Measurements from ENCODE around the gene LRRC45.

Gene LRRC45

DNA sequence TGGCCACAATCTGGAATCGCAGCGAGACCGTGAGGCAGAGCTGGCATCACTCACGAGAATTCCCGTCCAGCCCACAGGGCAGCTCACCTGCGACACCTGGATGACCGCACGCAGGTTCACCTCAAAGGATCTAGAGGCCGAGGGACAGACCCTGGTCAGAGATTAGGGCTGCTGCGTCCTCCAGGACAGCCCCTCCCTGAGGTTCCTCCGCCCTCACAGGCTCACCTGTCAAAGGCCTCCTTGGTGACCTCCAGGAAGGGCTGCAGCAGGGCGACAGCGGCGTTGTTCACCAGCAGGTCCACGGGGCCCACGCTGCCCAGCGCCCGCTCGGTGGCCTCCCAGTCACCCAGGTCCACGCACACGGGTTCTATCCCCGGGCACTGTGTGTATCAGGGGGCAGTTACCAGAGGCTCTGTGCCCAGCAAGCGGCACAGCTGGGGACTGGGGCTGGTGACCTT is 13.6 kb downstream of the LRRC45 start:
- no peak for DNase-seq

DNA sequence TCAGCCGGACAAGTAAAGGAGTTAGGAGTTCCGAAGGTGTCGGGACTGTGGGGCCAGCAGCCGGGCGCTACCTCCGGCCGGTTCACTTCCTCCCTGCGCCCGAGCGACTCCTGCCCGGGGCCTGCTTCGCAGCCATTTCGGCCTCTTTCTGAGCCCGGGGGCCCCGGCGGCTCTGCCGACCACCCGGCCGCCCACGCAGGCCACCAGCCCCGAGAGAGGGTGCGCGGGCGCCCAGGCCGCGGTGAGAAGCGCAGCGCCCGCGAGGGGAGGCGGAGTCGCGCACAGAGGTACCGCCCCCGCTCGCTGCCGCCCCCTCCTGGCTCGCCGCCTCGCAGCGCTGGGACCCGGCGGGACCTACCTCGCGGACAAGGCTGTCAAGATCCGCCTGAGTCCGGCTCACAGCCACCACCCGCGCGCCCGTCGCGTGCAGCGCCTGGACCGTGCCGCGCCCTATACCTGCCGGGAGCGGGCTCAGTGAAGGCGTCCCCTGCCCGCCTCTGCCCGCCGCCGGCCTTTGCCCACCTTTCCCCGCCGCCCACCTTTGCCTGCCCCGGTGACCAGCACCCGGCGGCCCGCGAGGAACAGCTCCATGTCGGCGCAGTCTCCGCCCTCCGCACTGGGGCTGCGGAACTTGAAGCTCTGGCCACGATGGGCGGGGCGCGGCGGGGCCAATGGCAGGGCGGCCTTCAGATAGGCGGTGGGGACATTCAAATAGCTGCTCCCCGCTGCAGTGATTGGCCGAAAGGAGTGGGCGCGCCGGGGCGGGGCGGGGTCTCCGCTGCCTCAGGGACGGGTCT is 14.2 kb downstream of the LRRC45 start, which contains the start of gene DCXR:
Gene DCXR, minus strand, starts transcription at position 606 of the 797 bp plus-strand sequence. Its CDS starts 15 bp downstream, at position 591.
- peak; percentile 96 to 99 (median 98) for DNase-seq

DNA sequence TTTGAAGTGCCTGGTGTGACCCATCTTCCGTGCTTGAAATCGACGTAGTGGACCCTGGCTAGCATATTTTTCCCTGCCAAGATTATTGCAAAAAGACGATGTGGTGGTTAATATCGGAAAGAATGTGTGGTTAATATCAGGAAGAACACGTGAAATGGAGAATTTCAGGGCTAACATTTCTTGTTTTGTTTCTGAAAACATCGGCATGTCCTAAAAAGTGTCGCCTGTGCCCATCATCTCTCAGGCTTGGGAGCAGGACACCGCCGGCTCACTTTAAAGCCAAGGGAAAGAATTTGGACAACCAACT is 14.7 kb downstream of the LRRC45 start:
- DNase-seq, result no peak

DNA sequence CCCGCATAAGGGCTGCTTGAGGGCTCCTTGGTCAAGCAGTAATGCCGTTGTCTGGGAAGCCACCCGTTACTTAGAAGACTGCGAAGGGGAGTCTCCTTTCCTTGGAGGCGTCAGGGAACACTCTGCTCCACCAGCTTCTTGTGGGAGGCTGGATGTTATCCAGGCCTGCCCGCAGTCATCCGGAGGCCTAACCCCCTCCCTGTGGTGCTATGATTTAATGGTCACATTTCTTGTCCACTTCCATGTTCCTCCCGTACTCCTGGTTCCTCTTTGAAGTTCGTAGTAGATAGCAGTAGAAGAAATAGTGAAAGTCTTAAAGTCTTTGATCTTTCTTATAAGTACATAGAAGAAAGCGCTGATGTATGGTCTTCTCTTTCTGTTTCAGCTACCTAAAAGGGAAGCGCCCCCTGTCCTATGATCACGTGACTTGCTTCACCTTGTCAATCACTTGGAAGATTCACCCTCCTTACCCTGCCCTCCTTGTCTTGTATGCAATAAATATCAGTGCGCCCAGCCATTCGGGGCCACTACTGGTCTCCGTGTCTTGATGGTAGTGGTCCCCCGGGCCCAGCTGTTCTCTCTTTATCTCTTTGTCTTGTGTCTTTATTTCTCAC is 15.8 kb downstream of the LRRC45 start:
- DNase-seq, result peak; percentile 54 to 73 (median 67)

DNA sequence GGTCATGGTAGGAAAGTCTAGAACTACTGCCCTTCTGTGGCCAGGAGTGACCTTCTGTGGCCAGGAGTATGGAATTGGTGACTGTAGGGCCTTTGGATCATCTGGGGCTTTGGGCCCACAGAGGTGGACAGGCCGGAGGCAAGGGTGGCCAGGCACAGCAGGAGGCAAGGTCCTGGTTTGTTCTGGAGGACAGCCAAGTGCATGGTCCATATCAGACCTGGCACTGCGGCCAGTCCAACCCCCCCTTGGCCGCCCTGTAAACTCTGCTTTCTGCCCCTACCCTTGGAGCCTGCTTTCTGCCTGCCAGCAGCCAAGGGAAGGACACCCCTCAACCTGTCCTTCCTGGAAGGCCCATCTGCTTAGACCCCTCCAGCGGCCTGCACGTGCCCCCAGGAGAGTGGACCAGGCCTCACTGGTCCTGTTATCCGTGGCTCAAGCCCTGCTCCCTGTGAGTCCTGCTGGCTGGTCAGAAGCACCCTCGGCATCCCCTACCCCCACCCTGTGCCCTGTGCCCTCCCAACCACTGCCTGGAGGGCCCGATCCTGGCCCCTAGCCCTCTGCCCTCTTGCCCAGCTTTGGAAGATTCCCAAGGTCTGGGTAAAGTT is 16.7 kb downstream of the LRRC45 start:
- DNase-seq, result no peak

DNA sequence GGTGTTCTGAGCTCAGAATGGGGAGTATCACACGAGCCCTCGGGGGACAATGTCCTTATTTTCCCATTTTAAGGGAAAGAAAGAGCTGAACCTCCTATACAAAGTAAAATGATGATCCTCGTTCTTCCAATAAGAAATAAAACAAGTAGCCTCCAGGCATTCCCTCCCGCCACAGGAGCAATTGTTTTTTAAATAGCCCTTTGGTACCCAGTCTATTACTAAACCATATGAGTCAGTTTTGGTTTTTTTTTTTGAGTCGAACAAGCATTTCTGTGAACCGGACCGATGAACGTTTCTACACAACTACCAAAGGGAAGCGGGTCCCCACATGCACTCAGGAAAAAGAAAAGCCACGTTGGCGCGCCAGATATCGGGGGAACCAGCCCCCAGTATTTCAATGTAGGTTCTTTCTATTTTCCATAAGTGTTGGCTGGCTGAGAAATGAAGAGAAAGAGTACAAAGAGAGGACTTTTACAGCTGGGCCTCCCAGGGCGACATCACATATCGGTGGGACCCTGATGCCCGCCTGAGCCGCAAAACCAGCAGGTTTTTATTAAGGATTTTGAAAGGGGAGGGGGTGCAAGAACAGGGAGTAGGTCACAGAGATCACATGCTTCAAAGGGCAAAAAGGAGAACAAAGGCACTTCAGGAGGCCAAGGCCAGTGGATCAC is 18.2 kb downstream of the LRRC45 start:
- peak in 2 of 3 donors; percentile 56 to 62 for DNase-seq

DNA sequence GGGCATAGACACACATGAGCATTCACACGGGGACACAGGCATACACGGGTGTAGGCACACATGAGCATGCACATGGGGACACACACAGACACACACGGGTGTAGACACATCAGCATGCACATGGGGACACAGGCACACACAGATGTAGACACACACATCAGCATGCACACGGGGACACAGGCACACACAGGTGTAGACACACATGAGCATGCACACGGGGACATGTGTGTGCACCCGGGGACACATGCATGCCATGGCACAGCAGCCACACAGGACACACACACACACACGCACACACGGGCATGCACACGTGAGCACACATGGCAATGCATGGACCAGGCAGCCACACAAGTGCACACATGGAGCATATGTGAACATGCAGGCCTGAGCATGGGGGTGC is 19.5 kb downstream of the LRRC45 start:
- no peak for DNase-seq

DNA sequence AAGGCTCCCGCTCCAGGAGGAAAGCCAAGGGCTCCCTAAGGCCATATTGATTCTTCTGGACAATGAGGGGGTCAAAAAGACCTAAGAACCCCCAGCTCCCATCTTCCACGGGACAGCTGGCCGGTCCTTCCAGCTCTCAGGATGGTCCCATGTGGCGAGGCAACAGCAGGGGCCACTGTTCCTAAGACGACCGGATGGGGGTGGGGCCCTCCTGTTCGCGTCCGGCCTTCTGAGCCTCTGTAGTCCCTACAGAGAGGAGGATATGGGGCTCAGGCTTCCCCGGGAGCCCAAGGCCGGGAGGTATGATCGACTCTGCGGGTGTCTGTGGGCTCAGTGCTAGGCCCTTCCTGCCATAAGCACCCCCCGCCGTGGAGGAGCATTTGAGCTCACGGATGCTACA is 20.4 kb downstream of the LRRC45 start:
- DNase-seq, result no peak

DNA sequence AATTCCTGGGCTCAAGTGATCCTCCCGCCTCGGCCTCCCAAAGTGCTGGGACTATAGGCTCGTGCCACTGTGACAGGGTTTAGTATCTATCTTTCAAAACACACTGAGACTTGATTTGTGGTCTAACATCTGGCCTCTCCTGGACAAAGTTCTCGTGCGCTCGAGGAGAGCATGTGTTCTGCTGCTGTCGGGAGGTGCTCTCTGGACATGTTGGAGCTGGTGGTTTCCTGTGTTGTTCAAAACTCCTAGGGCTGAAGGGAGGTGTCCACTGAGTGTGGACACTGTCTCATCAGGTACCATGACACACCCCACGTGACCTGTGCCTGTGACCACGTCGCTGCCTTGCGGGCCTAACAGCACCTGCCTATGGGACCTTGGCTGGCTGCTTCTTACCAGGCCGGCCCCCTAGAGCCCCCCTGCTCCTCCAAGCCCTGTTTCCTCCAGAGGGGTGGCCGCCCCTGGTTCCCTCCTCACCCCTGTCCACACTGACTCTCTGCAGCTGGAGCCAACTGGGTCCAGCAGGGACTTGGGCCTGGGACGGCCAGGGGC is 22.9 kb downstream of the LRRC45 start:
- DNase-seq, result no peak

DNA sequence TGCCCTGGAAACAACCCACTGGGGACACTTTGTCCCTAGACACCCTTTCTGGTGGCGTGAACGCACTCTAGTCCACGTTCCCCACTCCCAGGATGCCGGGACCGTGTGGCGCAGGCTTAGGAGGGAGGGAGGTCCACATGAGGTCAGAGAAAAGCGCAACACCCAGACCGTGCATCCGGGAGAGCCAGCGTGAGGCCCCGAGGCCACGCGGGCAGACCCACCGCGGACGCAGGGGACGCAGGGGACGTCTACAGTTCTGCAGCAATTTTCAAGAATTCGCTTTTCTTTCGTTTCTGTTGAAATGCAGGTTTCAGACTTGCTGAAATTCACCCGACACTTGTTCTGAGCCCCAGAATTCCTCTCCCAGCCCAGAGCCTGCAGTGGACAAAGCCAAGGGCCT is 23.8 kb downstream of the LRRC45 start:
- no peak for DNase-seq

DNA sequence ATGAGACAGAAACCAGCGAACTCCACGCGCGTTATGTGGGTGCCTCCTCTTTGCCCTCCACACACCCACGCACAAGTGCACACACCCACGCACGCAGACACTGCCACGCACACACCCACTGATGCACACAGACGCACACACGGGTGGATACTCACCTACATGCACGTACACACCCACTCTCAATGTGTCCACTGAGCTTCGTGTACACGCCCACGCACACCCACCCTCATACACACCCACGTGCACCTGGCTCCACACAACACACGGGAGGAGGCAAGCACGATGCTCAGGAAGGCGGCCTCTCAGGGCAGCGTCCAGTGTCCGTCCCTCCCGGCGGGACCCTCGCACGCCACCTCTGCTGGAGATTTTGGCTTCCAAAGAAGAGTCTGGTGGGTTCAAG is 24.3 kb downstream of the LRRC45 start:
- no peak for DNase-seq

DNA sequence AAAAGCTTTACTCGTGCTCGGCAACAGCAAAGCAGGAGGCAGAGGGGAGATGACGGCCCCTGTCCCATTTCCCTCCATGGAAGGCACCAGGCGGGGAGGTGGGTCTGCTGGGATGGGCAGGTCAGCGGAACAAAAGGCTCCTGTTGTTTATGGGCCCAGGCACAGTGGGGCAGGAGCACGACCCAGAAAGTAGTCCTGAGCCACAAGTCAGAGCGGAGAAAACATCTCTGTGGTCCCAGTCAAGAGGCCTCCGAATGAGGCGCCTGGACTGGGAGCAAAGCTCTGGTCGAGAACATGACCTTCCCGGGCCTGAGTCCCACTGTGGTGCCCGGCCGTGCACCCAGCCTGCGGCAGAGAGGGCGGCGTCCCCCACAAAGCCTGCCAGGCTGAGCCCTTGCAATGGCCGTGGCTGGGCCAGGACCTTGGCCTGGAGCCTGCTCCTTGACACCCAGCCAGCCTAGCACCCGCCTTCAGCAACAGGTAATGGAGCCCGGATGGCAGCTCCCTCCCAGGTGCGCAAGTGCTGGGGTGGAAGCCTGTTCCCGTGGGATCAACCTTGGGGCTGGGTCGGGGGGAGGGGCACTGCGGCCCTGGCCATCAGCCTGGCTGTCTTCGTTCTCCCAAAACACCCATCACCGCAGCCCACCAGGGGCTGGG is 24.9 kb downstream of the LRRC45 start:
- DNase-seq, result no peak

DNA sequence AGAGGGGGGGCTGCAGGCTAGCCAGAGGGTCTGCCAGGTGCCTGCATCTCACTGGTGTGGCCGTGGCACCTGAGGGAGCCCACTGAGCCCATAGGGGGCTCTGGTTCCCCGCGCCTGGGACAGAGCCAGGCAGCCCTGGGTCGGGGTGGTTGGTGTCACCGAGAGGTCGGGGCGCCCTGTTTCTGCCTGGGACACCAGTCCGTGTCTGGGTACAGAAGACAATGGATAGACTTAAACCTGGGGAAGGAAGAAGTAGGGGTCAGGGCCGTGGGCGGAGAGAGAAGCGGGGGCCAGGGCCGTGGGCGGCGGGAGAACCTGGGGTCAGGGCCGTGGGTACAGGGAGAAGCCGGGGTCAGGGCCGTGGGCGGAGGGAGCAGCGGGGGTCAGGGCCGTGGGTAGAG is 25.5 kb downstream of the LRRC45 start:
- DNase-seq, result no peak

DNA sequence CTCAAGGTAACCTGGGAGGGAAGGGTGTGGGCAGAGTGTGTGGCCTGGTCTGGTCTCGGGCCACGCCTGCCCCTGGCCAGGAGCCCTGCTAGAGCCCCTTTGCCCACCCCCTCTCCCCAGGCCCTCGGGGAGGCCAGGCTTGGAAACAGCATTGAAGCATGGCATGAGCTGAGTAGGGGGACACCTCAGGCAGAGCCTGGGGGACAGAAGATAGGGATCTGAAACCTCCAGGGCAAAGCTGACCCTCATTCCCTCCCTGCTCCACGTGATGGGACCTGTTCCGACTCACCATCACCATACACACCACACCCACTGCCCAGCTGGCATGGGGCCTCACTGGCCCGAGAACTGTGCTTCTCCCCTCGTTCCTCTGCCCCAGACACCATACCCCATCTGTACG is 26.0 kb downstream of the LRRC45 start:
- DNase-seq, result no peak

DNA sequence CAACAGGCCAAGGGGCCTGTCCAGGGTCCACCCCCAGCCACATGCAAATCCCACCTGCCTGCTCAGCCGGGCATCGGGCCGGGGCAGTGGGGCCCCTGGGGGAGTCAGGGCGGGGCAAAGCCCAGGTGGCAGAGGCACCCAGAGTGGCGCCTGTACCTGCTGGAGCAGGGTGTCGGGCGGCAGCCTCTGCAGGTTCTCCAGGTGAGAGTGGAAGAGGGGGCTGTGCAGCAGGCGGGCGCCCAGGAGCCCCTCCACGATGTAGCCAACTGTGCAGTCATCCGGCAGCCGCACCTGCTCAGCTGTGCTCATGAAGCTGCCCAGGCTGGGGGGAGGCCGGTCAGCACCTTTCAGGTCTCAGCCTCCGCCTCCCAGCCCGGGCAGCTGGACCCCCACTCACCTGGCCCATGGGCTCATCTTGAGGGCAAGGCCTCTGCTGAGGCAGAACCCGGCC is 26.4 kb downstream of the LRRC45 start:
- DNase-seq, result no peak

DNA sequence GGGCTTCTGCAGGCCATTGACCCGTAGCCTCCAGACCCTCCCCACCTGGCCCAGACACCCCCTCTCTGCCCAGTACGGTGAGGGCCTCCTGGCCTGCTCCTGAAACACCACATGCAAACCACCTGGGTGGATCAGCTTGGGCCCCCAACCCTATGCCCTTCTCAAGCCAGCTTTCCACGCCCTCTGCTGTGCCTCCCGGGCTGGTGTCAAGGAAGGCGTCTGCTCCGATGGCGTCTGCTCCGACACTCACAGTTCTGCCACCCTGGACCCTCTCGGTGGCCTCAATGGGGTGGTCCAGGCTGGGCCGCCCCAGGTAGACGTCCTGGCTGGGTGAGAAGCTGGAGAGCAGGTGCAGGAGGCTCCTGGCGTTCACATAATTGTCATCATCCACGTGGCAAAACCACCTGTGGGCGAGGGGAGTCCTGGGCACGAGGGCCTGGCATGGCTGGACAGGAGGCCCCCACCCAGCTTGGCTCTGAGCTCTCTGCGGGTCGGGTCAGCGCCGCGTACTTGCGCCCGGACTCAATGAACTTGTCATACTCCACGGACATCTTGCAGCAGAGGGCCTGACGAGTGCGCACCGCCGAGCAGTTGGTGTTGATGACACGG is 27.2 kb downstream of the LRRC45 start:
- no peak for DNase-seq

DNA sequence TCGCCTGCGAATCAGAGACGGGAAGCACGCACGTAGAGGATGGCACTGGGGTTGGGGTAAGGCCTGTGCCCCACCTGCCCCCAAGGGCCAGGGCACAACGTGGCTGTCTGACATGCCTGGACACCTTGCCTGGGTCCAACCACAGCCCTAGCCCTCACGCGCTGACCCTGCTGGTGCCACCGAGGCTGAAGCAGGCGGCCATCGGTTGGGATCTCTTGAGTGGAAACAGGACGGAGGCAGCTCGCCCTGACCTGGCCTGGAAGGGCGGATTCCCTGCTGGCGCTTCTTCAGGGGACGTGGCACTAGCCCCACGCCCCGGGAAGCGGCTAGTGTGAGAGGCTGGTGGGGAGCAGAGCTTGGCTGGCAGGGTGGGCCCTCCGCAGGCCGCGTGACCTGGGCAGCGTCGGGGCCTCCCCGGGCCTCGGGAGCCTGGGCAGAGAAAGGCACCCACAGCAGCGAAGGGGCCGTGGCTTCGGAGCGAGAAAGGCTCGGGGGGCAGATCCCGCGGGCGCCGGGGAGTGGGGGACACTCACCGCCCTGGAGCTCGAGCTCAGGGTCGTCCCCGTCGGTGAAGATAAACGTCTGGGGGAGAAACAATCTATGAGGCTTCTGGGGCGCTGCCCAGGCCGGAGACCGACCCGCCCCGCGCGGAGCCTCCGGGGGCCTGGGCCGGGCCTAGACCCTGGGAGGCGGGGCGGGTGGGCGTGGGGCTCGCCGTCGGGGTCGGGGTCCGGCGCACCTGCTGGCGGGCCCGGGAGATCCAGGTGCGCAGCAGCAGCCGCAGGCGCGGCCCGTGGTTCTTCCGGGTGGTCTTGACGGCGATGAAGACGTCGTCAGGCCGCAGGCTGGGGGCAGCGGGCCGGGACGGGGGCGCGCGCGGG is 27.9 kb downstream of the LRRC45 start:
- DNase-seq, result no peak

DNA sequence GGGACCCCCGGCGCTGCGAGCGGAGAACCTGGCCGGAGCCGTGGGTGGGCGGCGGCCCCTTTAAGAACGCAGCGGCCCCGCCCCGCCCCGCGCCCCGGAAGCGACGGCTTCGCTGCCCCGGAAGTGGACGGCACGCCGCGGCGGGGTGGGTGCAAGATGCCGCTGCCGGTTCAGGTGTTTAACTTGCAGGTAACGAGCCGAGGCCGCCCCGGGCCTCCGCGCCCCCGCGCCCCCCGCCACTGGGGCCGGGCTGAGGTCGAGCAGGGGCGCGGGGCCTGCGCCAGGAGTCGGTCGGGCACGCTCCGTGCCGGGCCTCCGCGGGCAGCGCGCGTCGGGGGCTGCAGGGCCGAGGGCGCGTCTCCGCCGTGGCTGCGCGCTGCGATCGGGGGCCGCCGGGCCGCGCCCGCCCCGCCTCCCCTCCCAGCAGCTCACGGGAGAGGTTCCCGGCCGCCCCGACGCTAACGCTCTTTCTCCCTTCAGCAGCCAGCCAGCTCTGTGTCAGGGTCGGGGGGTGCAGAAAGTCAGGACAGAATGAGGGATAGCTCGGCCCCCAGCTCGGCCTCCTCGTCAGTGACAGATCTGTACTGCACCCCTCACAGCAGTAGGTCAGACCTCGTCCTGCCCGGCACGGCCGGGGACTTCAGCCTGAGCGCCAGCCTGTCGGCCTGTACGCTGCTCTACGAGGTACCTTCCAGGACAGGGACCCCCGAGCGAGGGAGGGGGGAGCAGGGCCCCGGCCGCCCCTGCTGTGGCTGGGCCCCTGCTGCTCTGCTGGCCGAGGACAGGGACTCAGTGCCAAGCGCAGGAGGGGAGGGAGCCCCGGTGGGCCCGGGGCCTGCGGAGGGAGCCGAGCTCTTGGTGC is 28.9 kb downstream of the LRRC45 start, which contains the start of the genes GPS1 and RFNG:
Gene GPS1, plus strand, starts transcription at position 123 of the 862 bp plus-strand sequence. Its CDS starts 34 bp downstream, at position 157.
Gene RFNG, minus strand, starts transcription at position 36 of the 862 bp plus-strand sequence. CDS start 45 bp downstream, outside the sequence.
- peak; percentile 62 to 93 (median 82) for DNase-seq

DNA sequence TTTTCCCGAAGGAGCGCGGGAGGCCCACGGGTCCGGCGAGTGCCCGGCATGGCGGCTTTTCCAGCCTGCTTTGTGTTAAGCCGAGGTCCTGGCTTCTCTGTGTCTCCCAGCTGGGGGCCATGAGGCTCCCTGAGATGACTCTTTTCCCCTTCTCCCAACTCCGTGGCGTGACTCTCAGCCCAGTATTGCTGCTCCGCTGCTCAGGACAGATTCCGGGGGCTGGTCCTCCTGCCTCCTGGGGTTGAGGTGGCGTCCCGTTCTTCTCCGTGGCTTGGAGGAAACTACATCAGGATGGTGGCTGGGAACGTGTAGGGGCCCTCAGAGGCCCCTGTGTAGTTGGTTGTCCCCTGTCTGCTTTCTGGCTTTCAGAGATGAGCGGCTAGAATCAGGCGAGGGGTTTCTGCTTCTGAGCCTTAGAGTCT is 29.5 kb downstream of the LRRC45 start:
- DNase-seq, result no peak

DNA sequence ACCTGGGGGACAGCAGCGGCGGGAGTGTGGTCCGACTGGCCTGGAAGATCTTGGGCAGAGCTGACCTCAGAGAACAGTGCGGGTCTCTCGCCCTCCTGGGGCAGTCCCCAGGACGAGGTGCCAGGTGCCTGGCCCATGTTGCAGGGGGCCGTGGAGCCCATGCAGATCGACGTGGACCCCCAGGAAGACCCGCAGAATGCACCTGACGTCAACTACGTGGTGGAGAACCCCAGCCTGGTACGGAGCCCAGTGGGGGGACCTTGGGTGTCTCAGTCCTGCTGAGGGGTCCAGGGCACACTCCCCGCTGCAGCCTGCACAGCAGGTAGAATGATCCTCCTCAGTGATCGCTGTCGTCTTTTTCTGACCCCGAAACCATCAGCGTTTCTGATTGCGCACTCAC is 30.0 kb downstream of the LRRC45 start:
- no peak for DNase-seq
